ENCODE results near the gene HEXA. TPM values are rescaled to one million over a fixed set of nuclear protein-coding genes. Genes with fewer than 3 reads are reported as not detected.

HEXA gene
- total and polyA plus RNA-seq, 2 of the 8 experiments (the other 6 are each of a cell fraction or from before 2014, with no cell fraction given) = 52.5 to 73.7 TPM

- TF ChIP-seq ATF3 (IDR thresholded peaks at IDR 0.05; ENCODE audit: insufficient read depth, low read depth, low read length) (no peak), CBX5 (IDR thresholded peaks at IDR 0.05; ENCODE audit: low read depth, low read length) (no peak)
Observed at GRCh38 chr15:72338617-72339321, 37.0 kb downstream of the HEXA start (continued).
